Measurements from ENCODE around the gene CCL5.
"Not testable (repeated sequence)": the region's sequence is repeated elsewhere in the genome, so short reads cannot be mapped to it uniquely, and the experiment has no call there.

Gene CCL5

DNA sequence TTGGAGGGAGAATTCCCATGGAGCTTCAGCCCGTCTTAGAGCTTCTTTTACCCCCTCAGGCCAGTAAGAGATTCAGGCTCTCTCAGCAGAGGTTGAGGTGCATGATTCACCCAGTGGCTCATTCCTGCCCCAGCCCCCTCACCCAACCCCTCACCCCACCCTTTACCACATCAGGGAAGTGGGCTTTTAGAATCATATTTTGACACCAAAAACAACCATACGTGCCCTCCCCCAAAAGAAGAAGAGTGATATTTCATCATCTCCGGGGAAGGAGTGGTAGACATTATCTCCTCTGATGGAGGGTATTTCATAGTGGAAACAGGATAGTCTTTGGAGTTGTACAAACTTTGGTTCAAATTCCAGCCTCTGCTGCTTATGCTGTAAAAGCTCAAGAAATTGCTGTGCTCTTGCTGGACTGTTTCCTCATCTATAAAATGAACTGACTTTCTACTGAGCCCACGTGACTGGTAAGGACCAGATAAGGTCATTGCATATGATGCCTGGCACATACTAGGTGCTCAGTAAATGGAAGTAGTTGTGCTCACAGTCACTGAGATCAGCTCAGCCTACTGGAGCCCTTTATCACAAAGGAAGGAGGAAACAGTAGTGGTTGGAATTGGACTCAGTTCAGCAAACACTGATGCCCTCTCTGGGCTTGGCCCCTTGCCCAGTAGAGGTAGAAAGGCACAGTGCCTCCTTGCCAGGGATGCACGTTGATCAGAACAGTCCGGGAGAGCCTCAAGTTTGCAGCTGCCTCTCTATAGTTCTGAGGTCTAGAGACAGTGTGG is 18.3 kb upstream of the CCL5 start:
- no peak for DNase-seq (ENCODE audit: extremely low read depth, low read depth)
- TF ChIP-seq CTCF (IDR thresholded peaks at IDR 0.05; ENCODE audit: low read depth, low read length): no peak

GRCh38 chr17:35897772-35898171 is 17.6 kb upstream of the CCL5 start:
- DNase-seq (ENCODE audit: extremely low read depth, low read depth): not testable (repeated sequence)

GRCh38 chr17:35895636-35896587 is 15.8 kb upstream of the CCL5 start:
- TF ChIP-seq CTCF (IDR thresholded peaks at IDR 0.05; ENCODE audit: low read depth, low read length): no peak
- DNase-seq (ENCODE audit: extremely low read depth, low read depth): no peak

- TF ChIP-seq CTCF (IDR thresholded peaks at IDR 0.05; ENCODE audit: low read depth, low read length): no peak
- DNase-seq (ENCODE audit: extremely low read depth, low read depth): no peak
Measured at GRCh38 chr17:35894206-35894605, 14.0 kb upstream of the CCL5 start.

- no peak for TF ChIP-seq CTCF (IDR thresholded peaks at IDR 0.05; ENCODE audit: low read depth, low read length)
- no peak for DNase-seq (ENCODE audit: extremely low read depth, low read depth)
Measured at GRCh38 chr17:35893751-35894150, 13.6 kb upstream of the CCL5 start.

GRCh38 chr17:35892091-35893035 is 12.2 kb upstream of the CCL5 start:
- DNase-seq (ENCODE audit: extremely low read depth, low read depth): no peak
- no peak for TF ChIP-seq CTCF (IDR thresholded peaks at IDR 0.05; ENCODE audit: low read depth, low read length)

DNA sequence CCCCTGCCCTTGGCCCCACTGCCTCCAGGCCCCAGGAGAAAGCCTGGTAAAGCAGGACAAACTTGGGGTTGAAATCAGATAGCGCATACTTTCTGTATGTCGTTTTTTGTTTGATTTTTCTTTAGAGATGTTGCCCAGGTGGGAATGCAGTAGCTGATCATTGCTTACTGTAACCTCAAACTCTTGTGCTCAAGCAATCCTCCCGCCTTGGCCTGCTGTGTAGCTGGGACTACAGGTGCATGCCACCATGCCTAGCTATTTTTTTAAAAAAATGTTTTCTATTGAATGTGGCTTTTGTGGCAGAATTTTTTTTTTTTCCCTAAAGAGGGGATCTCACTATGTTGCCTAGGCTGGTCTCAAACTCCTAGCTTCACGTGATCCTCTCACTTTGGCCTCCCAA is 11.1 kb upstream of the CCL5 start:
- TF ChIP-seq CTCF (IDR thresholded peaks at IDR 0.05; ENCODE audit: low read depth, low read length): no peak
- no peak for DNase-seq (ENCODE audit: extremely low read depth, low read depth)

All from AG09319 (cell line).